Fibroblast of skin of right quadriceps (primary cell): ENCODE data around the gene C1orf35.

ENCODE experiments used
- DNase-seq: peaks from one replicate; pipeline ENCODE4 v3.0.0-alpha.2; 2013

The C1orf35 gene

GRCh38 chr1:228093050-228093906 is 9.8 kb downstream of the C1orf35 start:
- no peak for DNase-seq

DNA sequence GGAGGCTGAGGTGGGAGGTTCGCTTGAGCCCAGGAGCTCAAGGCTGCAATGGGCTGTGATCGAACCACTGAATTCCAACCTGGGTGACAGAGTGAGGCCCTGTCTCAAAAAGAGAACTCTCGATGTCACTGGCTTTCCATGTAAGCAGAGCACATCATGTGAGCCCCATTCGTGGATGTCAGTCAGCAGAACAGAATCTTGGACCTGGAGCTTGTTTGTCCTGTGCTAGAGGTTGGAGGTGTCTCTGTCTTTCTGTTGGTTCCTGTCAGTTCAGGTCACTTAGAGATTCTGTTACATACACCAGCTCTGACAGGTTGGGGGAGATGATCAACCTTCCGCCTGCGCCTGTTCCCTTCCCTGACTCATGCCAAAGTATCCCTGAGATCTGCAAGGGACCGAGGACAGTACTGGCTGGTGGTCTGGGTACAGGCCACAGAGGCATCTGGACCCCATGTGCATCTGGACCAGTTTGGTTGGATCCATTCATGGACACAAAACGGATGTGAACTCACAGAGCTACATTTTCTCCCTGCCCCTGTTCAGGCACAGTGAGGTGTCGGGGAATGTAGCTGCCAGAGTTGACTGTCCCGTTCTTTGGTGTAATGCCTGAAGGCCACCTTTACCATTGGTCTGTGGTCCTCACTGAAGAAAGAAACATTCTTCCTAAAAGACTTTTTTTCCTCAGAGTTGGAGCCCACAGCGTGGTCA is 10.6 kb downstream of the C1orf35 start:
- no peak for DNase-seq

- no peak for DNase-seq
Measured at GRCh38 chr1:228091084-228091483, 12.0 kb downstream of the C1orf35 start.

DNA sequence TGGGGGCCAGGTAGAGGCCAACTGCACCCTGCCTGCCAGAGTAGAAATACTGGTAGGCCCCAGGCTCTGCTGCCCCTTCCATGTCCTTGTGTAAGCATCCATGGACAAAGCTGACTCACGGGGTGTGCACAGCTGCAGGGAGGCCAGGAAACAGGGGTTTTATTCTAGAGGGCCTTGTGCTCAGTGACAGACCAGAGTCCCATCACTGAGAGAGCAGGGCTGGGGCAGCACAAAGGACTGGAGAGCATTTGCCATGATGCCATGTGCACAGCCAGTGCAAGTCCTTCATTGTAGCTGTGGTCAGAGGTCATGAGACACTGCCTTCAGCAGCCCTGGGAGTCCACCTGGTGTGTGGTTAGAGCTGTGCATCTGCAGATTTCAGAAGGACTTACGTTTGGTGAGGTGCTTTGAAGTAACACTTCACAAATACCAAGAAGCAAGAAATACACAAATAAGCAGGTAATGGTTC is 12.5 kb downstream of the C1orf35 start:
- no peak for DNase-seq

- no peak for DNase-seq
Measured at GRCh38 chr1:228089519-228090380, 13.4 kb downstream of the C1orf35 start.

DNA sequence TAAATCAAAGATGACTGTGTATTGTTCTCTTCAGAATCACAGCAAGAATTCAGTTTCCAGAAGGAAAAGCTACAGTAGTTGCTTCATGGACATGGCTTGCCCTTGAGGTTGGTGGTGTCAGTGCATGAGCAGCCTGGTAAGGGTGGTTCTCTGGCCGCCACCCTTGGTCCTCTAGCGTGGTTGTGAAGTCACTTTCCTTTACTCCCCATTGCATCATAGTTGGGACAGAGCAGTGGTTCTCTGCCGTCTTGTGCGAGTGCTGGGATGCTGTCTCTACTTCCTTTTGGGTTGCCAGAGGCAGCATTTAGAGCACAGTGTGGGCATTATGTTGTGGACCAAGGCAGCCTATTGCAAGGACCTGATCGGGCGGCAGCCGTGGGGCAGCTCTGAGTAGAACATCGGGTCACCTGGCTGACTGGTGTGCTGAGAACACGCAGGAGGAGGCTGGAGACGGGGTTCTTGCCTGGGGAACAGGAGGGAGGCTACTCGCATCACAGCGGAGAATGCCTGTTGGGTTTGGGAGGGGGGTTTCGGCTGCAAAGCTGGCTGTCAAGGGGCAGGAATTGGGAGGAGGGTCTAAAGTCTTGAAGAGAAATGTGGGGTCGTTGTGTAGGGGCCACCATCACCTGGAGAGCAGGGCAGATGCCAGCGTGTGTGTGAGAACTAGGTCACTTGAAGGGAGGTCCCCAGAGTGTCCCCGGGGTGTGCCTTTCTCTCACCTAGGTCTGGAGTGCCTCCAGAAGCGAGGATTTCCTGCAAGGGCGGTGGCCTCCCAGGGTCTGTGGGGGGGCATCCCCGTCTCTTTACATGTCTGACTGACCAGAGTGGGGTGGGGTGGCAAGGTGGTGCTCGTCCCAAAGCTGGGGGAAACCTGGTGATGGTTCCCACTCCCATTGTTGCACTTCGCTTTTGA is 14.3 kb downstream of the C1orf35 start:
- DNase-seq, result no peak

GRCh38 chr1:228087771-228088251 is 15.3 kb downstream of the C1orf35 start:
- peak; percentile 43 for DNase-seq

- DNase-seq, result peak; percentile 68
Measured at GRCh38 chr1:228085287-228085951, 17.7 kb downstream of the C1orf35 start.

DNA sequence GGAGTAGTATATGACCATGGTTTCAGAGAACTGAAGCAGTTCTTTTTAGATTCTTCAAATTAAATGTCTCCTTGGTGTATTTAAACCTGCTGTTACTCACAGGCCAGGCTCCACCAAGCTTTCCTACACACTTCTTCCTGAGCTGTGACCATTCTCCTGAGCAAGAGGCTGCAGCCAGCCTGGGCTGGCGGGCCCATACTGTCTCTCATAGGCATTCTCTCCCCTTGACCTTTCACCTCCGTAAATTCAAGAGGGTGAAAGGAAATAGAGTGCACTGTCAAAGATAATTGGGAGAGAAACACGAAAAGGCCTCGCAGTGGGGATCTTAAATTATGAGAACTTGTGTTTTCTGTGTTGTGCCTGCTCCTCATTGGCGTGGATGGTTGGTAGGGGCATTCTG is 18.3 kb downstream of the C1orf35 start:
- DNase-seq, result no peak

GRCh38 chr1:228084325-228084724 is 18.8 kb downstream of the C1orf35 start:
- peak; percentile 62 for DNase-seq

GRCh38 chr1:228083871-228084278 is 19.2 kb downstream of the C1orf35 start:
- no peak for DNase-seq

DNA sequence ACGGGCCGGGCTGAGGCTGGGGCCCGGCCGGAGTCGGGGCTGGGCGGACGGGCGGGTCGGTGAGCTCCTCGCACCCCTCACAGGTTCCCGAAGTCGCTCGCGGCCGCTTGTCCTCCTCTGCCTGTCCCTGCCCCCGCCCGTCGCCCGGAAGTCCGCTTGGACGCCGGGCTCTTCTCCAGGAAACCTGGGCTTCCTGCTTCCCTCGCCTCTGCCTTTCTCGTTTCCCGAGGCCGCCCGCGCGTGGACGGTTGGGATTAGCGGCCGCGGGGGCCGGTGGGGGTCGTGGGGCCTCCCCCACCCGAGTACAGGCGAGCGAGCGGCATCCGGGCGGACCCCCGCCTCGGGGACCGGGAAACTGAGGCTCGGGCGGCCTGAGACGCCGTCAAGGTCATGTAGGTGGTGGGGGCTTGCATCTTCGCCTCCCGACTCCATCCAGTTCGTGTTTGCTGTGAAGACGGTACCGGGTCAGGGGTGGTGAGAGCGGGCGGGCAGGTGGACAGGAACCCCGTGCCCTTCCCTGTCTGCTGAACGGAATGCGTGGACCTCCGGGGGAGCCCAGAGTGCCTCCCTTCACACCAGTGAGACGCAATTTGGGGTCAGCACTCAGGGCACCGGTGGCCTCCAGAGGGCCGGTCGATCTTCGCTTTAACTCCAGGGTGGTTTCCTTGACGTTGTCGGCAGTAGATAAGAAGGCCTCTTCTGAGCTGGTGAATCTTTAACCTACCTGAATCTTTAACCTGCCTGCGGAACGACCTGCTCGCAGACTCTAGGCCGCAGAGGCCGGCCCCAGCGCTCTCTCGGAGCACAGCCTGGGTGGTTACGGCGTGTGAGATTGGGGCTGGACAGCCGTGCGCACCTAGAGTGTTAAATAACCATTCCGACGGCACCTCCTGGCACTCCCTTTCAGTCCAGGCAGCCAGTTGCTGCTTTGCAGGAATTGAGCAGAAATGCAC is 19.9 kb downstream of the C1orf35 start:
- DNase-seq, result peak; percentile 20

- DNase-seq, result peak; percentile 92
Measured at GRCh38 chr1:228082214-228082917, 20.8 kb downstream of the C1orf35 start, which contains the start of gene ARF1. TSS of gene ARF1 (plus strand) at chr1:228082708. CDS start at chr1:228097115, 14,407 bp downstream.

GRCh38 chr1:228081578-228082213 is 21.4 kb downstream of the C1orf35 start:
- no peak for DNase-seq

DNA sequence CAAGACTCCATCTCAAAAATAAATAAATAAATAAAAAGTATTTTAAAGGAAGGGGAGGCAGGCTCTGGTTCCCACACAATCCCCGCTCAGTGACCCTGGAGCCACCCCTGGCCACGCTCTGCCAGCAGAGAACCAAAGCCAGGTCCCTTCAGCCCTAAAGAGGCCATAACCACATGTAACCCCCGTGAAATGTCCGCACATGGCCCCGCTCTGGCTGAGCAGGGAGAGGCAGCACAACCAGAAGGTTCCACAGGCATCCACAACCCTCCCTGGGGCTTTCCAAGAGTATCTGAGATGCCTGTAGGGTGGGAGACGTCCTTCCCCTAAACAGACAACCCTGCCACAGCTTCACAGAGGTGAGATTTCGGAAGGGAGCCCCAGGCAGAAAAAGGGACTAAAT is 22.0 kb downstream of the C1orf35 start:
- DNase-seq, result no peak

GRCh38 chr1:228079601-228080263 is 23.4 kb downstream of the C1orf35 start:
- DNase-seq, result no peak

- no peak for DNase-seq
Measured at GRCh38 chr1:228079013-228079412, 24.1 kb downstream of the C1orf35 start.
